Stimulated activated naive CD8-positive, alpha-beta T cell treated with anti-CD3 and anti-CD28 coated beads, Interleukin-15, amount 100 ng/mL, for 72 hours (primary cell): ENCODE data around the gene MAGI2.
A peak's percentile ranks its signal among the peaks of the same experiment; 100 is the strongest.

Experiments used
- ATAC-seq: fragments of 150-1000 bp; cut with Tn5 transposase; 2 replicates; pipeline ENCODE4 v1.10.0; 2021; ENCODE audit warnings: mild to moderate bottlenecking, moderate library complexity
- DNase-seq, 2 donors: peaks; one replicate each; pipeline ENCODE4 v3.0.0; 2021 to 2022
- H3K27ac Mint-ChIP-seq, 2 donors: one replicate each; pipeline ENCODE4 v1.8.0; 2022; ENCODE audit warnings: mild to moderate bottlenecking in 2 of 2, mixed read lengths in 2 of 2, moderate library complexity in 2 of 2
- H3K27me3 Mint-ChIP-seq: one replicate; pipeline ENCODE4 v1.8.0; 2022; ENCODE audit warnings: mixed read lengths
- H3K4me1 Mint-ChIP-seq: one replicate; pipeline ENCODE4 v1.8.0; 2022; ENCODE audit warnings: mild to moderate bottlenecking, mixed read lengths
- H3K4me3 Mint-ChIP-seq, 2 donors: one replicate each; pipeline ENCODE4 v1.8.0; 2022; ENCODE audit warnings: mild to moderate bottlenecking in 2 of 2, mixed read lengths in 2 of 2, moderate library complexity in 1 of 2
- H3K9me3 Mint-ChIP-seq, 2 donors: one replicate each; pipeline ENCODE4 v1.8.0; 2022; ENCODE audit warnings: mixed read lengths in 2 of 2

Gene MAGI2

GRCh38 chr7:79359827-79360226 is 93.6 kb downstream of the MAGI2 start:
- H3K4me3 Mint-ChIP-seq, result no peak overlapping the region
- DNase-seq (no peak), ATAC-seq (no peak)
- H3K27ac Mint-ChIP-seq, result no peak overlapping the region
- peaks cover 0 to 5% of the 10 kb centered on the region in 2 donors for H3K9me3 Mint-ChIP-seq
- peaks cover 7% of the 10 kb centered on the region for H3K27me3 Mint-ChIP-seq
- no peaks in the 10 kb centered on the region for H3K4me1 Mint-ChIP-seq

DNA sequence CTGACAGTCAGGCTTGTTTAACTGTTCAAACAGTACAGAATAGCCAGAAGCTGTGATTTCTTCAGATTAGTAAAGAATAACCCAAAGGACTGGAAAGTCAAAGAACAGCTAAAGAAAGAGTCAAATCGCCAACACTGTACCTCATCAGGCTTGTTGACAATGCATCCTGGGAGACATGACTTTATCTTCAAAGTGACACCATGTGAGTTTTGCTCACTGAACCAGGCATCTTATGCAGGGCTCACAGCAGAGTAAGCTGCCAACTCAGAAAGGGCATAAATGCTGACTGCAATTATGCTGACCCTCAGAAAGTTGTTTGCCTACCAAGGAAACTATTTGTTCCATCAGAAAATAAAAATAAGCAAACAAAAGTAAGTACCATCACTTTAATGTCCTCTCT is 96.4 kb downstream of the MAGI2 start:
- no peak overlapping the region for H3K4me3 Mint-ChIP-seq
- H3K4me1 Mint-ChIP-seq, result no peaks in the 10 kb centered on the region
- peaks cover 0 to 5% of the 10 kb centered on the region in 2 donors for H3K9me3 Mint-ChIP-seq
- peaks cover 10% of the 10 kb centered on the region for H3K27me3 Mint-ChIP-seq
- ATAC-seq, result no peak
- no peak for DNase-seq
- H3K27ac Mint-ChIP-seq, result no peak overlapping the region

DNA sequence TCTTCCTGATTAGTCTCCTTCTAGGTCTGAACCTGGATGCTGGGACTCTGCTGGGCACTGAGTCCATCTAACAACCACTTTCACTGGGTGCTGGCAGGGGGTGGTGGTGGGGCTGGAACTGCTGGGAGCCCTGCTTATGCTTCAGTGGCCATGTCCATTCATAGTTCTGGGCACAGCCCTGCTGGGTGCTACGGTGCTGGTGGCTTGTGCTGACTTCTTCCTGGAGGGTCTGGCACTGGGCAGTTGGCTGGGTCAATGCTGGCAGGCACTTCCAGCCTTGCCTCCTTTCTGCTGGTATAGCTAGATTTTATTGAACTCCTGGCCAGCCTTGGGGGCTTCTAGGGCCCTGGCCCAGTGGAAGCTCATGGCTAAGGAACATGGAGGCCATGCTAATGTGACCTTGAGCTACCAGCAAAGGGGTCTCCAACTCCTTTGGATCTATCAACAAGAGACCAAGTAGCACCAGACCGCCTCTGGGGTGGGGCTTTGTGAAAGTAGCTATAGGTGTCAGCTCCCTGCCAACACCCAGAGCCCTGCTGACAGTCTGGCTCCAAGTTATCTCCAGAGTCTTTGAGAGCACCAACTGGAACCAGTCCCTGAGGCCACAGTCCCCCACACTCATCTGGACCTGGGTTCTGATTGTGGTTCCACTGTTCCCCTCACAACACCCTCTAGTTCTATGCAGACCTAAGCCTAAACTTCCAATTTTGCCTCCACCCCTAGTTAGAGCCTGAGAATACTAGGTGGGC is 99.6 kb downstream of the MAGI2 start:
- no peaks in the 10 kb centered on the region for H3K4me1 Mint-ChIP-seq
- peaks cover 10% of the 10 kb centered on the region for H3K27me3 Mint-ChIP-seq
- ATAC-seq (no peak), DNase-seq (no peak)
- no peaks in the 10 kb centered on the region for H3K9me3 Mint-ChIP-seq
- H3K27ac Mint-ChIP-seq, result no peak overlapping the region
- H3K4me3 Mint-ChIP-seq, result no peak overlapping the region

GRCh38 chr7:79352323-79352722 is 101.1 kb downstream of the MAGI2 start:
- ATAC-seq, result no peak
- Mint-ChIP-seq H3K9me3 (no peaks in the 10 kb centered on the region), H3K27ac (no peak overlapping the region), H3K4me3 (no peak overlapping the region), H3K4me1 (no peaks in the 10 kb centered on the region), H3K27me3 (peaks cover 10% of the 10 kb centered on the region)
- no peak for DNase-seq

GRCh38 chr7:79347351-79347750 is 106.1 kb downstream of the MAGI2 start:
- H3K4me3 Mint-ChIP-seq, result no peak overlapping the region
- no peaks in the 10 kb centered on the region for H3K4me1 Mint-ChIP-seq
- H3K9me3 Mint-ChIP-seq, result no peaks in the 10 kb centered on the region
- no peak overlapping the region for H3K27ac Mint-ChIP-seq
- no peak for DNase-seq
- H3K27me3 Mint-ChIP-seq, result peaks cover 8% of the 10 kb centered on the region
- ATAC-seq, result no peak

DNA sequence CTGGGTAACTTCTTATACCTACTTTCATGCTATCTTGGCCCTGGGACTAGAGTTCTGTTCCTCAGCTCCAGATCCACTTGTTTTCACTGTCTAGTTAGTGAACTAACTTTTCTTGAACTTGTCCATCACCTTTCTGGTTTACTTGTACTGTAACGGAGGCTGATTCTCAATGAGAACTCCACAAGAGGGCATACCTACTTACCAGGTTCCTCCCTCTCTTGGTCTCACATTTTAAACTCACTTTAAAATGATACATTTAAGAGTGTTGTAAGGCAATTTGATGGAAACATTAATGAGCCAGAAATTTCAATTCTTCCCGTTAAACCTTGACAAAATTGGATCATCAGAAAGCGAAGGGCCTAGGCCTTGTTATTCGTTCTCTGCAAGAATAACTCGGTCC is 111.6 kb downstream of the MAGI2 start:
- Mint-ChIP-seq H3K27ac (no peak overlapping the region), H3K9me3 (no peaks in the 10 kb centered on the region), H3K4me3 (no peak overlapping the region), H3K27me3 (peaks cover 8% of the 10 kb centered on the region), H3K4me1 (no peaks in the 10 kb centered on the region)
- ATAC-seq (no peak), DNase-seq (no peak)

DNA sequence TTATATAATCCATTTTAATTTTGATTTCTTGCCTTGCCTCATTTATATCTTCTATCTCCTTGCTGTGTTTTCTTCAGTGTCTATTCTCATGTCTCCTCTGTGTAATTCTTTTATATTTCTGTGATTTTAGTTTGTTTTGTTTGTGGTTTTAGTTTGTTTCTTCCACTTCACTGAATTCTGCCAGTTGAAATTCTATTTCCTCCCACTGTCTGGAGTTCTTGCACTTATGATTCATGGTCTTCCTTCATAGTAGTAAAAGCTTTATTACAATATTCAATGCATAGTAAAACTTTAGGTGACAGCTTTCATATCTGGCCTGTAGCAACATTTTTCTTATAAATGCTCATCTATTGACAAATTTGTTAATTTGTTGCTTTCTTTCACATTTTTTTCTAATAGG is 113.3 kb downstream of the MAGI2 start:
- ATAC-seq, result no peak
- Mint-ChIP-seq H3K4me3 (no peak overlapping the region), H3K27ac (no peak overlapping the region), H3K27me3 (peaks cover 8% of the 10 kb centered on the region), H3K9me3 (no peaks in the 10 kb centered on the region), H3K4me1 (no peaks in the 10 kb centered on the region)
- DNase-seq, result no peak

DNA sequence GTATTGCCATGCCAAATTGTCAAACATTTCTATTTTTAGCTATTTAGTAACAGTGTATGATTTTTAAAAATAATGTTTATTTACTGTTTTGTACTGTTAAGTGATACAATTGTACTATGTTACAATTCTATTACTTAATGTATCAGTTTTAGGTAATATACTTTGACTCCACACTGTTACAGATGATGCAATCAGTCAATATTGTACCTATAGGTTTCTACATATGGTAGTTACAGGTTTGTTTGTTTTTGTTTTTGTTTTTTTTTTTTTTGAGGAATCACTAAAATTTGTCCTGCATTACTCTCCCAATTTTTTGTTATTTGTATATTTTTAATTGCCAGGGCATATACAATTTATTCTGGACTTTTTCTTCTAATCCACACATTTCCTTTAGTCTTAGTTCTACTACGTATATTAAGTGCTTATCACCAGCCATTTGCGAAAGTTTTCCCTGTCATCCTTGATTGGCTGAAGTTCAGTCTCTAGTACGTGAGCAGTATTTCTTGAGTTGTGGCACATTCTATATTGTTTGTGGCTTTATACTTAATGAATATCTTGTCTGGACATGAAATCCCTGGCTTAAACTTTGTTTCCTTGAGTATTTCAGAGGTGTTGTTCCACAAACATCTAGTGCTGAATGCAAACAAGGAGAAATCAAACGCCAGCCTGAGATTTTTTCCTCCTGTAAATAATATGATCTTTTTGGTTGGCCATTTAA is 114.1 kb downstream of the MAGI2 start:
- no peak for ATAC-seq
- Mint-ChIP-seq H3K27me3 (peaks cover 5% of the 10 kb centered on the region), H3K4me1 (no peaks in the 10 kb centered on the region), H3K9me3 (no peaks in the 10 kb centered on the region), H3K4me3 (no peak overlapping the region), H3K27ac (no peak overlapping the region)
- DNase-seq, result no peak

- H3K27ac Mint-ChIP-seq, result peak overlapping the region in 1 of 2 donors; percentile 57
- no peak for DNase-seq
- H3K4me3 Mint-ChIP-seq, result no peak overlapping the region
- no peaks in the 10 kb centered on the region for H3K27me3 Mint-ChIP-seq
- no peaks in the 10 kb centered on the region for H3K9me3 Mint-ChIP-seq
- ATAC-seq, result no peak
- H3K4me1 Mint-ChIP-seq, result no peaks in the 10 kb centered on the region
Measured at GRCh38 chr7:79337717-79338116, 115.8 kb downstream of the MAGI2 start.

GRCh38 chr7:79334841-79335240 is 118.6 kb downstream of the MAGI2 start:
- no peak overlapping the region for H3K4me3 Mint-ChIP-seq
- DNase-seq (no peak), ATAC-seq (no peak)
- H3K4me1 Mint-ChIP-seq, result no peaks in the 10 kb centered on the region
- no peaks in the 10 kb centered on the region for H3K9me3 Mint-ChIP-seq
- H3K27me3 Mint-ChIP-seq, result no peaks in the 10 kb centered on the region
- no peak overlapping the region for H3K27ac Mint-ChIP-seq

- no peak overlapping the region for H3K27ac Mint-ChIP-seq
- no peak overlapping the region for H3K4me3 Mint-ChIP-seq
- ATAC-seq (no peak), DNase-seq (no peak)
- H3K4me1 Mint-ChIP-seq, result no peaks in the 10 kb centered on the region
- no peaks in the 10 kb centered on the region for H3K27me3 Mint-ChIP-seq
- no peaks in the 10 kb centered on the region for H3K9me3 Mint-ChIP-seq
Measured at GRCh38 chr7:79334334-79334733, 119.1 kb downstream of the MAGI2 start.

- H3K27ac Mint-ChIP-seq, result no peak overlapping the region
- no peaks in the 10 kb centered on the region for H3K27me3 Mint-ChIP-seq
- no peak for ATAC-seq
- H3K4me1 Mint-ChIP-seq, result no peaks in the 10 kb centered on the region
- no peaks in the 10 kb centered on the region for H3K9me3 Mint-ChIP-seq
- no peak overlapping the region for H3K4me3 Mint-ChIP-seq
- DNase-seq, result no peak
Measured at GRCh38 chr7:79332091-79332490, 121.4 kb downstream of the MAGI2 start.

DNA sequence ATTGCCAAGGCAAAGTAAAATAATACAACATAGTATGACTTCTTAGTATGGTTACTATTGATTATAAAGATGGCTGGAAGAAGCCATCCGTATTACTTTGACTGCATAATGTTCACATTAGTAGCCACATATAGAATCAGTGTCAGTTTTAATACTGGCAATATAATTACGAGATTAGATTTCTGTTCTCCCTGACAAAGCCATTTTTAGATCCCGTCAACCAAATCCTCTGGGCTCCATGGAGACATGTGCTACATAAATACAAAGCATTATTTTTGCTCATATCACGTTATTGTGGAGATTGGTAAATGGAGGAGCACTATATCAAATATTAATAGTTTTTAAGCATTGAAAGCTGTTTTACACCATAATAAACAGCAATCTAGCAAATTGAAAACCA is 124.0 kb downstream of the MAGI2 start:
- H3K27me3 Mint-ChIP-seq, result no peaks in the 10 kb centered on the region
- DNase-seq, result no peak
- H3K4me3 Mint-ChIP-seq, result no peak overlapping the region
- no peaks in the 10 kb centered on the region for H3K4me1 Mint-ChIP-seq
- H3K9me3 Mint-ChIP-seq, result no peaks in the 10 kb centered on the region
- H3K27ac Mint-ChIP-seq, result no peak overlapping the region
- ATAC-seq, result no peak

DNA sequence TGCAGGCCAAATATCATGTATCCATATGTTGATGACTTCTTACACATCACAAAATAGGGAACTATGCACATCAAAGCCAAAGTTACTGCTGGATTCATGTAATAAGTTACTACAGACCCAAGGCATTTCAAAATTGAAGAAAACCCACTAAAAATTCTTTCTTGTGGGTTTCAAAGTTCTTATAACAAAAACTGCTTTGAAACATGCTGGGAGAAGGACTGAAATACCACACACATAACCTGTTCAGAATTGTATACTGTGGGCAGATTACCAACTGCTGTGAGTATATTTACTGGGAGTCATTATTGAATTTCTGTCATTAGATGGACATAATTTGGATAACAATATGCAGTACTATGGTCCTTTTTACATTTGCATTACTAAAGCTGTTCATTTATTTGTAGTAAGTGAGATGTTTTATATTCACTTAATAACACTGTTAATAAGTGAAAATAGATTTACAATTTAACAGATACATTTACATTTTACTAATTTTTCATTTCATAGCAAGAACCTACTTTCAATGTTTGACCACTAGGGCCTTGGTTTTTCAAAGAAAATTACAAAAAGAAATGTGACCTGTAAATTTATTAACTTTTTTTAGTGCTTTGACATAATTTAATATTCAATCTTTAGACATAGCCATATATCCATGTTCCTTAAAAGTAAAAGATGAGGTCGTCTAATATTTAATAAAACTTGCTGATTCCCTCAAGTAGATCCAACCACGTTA is 132.6 kb downstream of the MAGI2 start:
- Mint-ChIP-seq H3K4me3 (no peak overlapping the region), H3K27me3 (peaks cover 8% of the 10 kb centered on the region), H3K9me3 (no peaks in the 10 kb centered on the region), H3K4me1 (no peaks in the 10 kb centered on the region), H3K27ac (no peak overlapping the region)
- ATAC-seq (no peak), DNase-seq (no peak)

- H3K27me3 Mint-ChIP-seq, result peaks cover 8% of the 10 kb centered on the region
- H3K4me1 Mint-ChIP-seq, result no peaks in the 10 kb centered on the region
- ATAC-seq (no peak), DNase-seq (no peak)
- no peaks in the 10 kb centered on the region for H3K9me3 Mint-ChIP-seq
- H3K27ac Mint-ChIP-seq, result no peak overlapping the region
- no peak overlapping the region for H3K4me3 Mint-ChIP-seq
Measured at GRCh38 chr7:79319369-79319768, 134.1 kb downstream of the MAGI2 start.

DNA sequence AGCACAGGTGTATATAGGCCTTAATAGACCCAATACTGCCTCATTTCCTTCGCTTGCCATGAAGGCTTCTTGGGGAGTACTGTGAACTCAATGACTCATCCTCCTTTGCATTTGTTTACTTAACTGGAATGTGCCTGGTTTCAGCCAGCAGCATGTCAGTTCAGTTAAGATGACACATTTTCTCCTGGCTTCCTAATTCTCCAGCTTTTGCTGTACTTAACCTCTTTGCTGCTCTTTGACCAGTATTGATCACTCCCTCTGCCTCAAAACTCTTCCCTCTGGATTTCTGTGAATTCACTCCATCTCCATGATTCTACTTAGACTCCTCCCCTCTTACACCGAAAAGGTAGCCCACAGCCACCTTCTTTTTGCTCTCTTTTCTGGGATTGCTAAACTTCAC is 135.7 kb downstream of the MAGI2 start:
- ATAC-seq (no peak), DNase-seq (no peak)
- Mint-ChIP-seq H3K9me3 (no peaks in the 10 kb centered on the region), H3K4me1 (no peaks in the 10 kb centered on the region), H3K4me3 (no peak overlapping the region), H3K27me3 (peaks cover 8% of the 10 kb centered on the region), H3K27ac (no peak overlapping the region)
